GM20000 (cell line): ENCODE data around the gene ZNF236.

Experiments used
- DNase-seq: peaks from one replicate; pipeline ENCODE4 v3.0.0; 2012; ENCODE audit warnings: low spot score
- TF ChIP-seq, protein P1 (sequence below): IDR thresholded peaks from 2 replicates; pipeline ENCODE4 v1.5.1; 2012; ENCODE audit warnings: mild to moderate bottlenecking, control low read depth; ENCODE audit errors: extremely low read depth, missing control alignments

ZNF236 gene

DNA sequence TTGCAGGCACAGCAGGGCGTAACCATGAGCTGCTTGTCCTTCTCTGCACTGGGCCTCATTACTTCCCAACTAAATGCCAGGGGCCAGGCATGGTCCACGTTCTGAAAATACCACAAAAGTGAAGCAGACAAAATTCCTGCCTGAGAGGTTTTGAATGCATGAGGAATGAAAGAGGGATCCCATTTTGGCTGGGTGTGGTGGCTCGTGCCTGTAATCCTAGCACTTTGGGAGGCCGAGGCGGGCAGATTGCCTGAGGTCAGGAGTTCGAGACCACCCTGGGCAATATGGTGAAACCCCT lies 170.7 kb downstream of the ZNF236 start:
- TF ChIP-seq, protein P1, sequence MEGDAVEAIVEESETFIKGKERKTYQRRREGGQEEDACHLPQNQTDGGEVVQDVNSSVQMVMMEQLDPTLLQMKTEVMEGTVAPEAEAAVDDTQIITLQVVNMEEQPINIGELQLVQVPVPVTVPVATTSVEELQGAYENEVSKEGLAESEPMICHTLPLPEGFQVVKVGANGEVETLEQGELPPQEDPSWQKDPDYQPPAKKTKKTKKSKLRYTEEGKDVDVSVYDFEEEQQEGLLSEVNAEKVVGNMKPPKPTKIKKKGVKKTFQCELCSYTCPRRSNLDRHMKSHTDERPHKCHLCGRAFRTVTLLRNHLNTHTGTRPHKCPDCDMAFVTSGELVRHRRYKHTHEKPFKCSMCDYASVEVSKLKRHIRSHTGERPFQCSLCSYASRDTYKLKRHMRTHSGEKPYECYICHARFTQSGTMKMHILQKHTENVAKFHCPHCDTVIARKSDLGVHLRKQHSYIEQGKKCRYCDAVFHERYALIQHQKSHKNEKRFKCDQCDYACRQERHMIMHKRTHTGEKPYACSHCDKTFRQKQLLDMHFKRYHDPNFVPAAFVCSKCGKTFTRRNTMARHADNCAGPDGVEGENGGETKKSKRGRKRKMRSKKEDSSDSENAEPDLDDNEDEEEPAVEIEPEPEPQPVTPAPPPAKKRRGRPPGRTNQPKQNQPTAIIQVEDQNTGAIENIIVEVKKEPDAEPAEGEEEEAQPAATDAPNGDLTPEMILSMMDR: no peak
- no peak for DNase-seq

DNA sequence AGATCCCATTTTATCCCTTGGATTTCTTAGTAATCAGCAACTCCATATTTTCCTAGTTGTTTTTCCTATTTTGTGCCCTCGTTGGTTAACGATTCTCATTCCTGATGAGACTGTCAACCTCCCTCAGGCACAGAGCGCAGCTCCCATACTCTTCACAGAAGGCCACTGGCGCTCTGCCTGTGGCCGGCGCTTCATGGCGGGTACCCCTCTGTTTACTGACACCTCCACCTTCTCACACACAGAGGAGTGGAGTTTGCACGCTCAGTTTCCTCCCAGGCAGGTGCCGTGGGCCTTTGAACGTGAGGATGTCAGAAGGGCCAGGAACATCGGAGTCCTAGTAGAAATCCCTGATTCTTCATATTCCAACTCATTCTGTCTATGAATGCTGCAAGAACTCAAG lies 171.2 kb downstream of the ZNF236 start:
- no peak for DNase-seq
- TF ChIP-seq, protein P1: no peak

DNA sequence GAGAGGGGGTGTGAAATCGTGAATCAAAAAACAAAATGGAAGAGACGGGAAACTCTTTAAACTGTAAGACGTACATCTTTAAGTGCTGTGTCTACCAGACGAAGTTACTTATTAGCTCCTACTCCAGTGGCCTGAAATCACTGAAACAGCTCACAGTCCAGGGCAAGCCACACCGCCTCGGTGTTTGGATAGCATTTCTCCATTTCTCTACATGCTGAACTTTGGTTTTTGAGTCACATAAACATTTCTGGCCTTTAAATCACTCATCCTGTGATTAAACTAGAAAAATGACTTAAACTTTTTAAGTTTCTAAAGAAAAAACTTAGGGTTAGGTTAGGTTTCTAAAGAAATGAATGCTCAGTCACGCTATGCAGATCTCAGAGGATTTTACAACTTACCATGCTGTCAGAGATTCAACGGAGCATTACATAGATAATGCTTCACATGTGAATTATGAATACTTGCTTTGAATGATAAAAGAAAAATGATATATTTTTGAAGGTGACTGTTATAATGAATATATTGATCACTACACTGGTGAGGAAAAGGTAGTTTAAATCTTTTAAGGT lies 171.8 kb downstream of the ZNF236 start:
- no peak for DNase-seq
- TF ChIP-seq, protein P1: no peak

DNA sequence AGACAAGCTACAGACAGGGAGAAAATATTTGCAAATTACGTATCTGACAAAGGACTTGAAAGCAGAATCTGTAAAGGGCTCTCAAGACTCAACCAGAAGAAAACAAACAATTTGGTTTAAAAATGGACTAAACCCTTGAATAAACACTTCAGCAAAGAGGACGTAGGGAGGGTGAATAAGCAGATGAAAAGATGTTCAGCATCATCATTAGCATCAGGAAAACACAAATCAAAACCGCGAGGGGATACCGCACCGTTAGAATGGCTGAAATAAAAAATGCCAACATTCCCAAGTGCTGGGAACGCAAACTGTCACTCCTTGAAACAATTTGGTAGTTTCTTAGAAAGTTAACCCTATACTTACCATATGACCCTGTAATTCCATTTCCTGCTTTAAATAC lies 173.5 kb downstream of the ZNF236 start:
- no peak for DNase-seq
- TF ChIP-seq, protein P1: no peak

DNA sequence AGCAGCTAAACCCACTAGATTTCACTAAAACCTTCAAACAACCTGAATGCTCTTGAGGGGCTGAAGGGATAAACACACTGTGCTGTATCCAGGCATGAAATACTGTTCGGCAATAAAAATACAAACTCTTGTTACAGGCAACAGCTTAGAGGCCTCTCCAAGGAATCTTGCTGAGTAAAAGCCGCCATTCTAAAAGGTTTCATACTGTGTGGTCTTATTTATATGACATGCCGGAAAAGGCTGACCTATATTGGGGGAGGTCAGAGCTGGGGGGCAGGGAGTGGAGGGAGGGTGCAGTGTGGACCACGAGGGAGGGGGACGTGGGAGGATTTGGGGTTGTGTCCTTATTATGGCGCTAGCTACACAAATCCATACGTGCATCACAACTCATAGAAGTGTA lies 174.1 kb downstream of the ZNF236 start:
- TF ChIP-seq, protein P1: no peak
- no peak for DNase-seq

DNA sequence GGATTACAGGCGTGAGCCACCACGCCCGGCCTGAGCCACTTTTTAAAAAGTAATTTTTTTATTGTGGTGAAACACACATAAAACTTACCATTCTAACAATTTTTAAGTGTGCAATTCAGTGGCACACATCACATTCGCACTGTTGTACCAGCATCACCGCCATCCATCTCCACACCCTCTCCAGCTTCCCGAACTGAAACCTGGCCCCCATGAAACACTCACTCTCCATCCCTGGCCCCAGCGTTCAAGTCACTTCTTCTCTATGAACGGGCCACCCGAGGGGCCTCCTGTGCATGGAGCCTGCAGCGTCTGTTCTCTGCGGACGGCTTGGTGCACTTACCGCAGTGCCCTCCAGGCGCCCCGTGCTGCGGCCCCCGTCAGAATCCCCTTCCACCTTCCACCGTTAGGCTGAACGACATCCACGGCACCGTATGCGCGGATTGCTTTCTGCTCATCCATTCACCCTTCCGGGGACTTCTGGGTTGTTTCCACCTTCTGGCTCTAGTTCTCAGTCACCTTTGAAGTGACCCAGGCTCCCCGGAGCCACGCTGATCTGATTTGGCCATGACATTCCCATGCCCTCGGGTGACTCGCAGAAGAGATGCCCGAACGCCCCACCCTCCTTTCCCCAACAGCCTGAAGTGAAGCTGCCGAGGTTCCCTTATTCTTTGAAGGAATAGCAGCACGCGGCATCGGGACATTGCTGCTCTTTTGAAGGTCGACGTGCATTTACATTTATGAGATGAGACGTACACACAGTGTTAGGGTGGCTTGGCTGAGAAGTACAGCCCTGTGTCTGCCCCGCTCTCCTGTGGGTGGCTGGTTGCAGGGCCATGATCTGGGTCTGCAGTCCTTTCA lies 175.8 kb downstream of the ZNF236 start:
- TF ChIP-seq, protein P1: no peak

DNA sequence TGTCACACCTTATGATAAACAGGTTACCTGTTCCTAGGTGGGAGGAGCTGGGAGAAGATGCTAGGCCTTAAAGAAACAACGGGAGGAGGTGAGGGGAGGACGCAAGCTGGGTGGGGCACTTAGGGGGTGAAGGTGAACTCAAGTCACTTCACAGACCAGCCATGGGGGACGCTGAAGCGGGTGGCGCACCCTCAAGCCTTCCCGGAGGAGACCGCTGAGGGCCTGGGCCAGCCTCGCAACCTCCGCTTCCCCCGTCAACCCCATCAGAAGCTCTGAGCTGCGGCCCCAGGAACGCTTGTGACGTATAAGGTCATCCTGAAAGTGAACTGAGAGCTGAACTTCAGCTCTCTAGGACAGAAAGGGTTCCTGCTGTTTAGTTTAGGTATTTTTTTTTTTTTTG lies 176.7 kb downstream of the ZNF236 start:
- TF ChIP-seq, protein P1: no peak

More for the DNA sequence above, 175.8 kb downstream of the ZNF236 start:
- no peak for DNase-seq

More for the DNA sequence above, 176.7 kb downstream of the ZNF236 start:
- DNase-seq: no peak
